Thyroid gland (tissue), 4 donors: Measurements from ENCODE around the gene TMEM272. TPM values are rescaled to one million over a fixed set of nuclear protein-coding genes. Genes with fewer than 3 reads are reported as not detected.

Experiments used
- DNase-seq, 2 donors: peaks; one replicate each; pipeline ENCODE4 v3.0.0-alpha.2; 2019
- H3K27ac ChIP-seq, 3 donors: fragments of 200-600 bp; sonication (generic); 1 replicate in 2 of 3; 2 replicates in 1 of 3; pipeline ENCODE4 v1.5.1; 2016 to 2019; ENCODE audit warnings: mild to moderate bottlenecking in 1 of 3, moderate library complexity in 1 of 3
- H3K27me3 ChIP-seq: fragments of 200-600 bp; sonication (generic); one replicate; pipeline ENCODE4 v1.5.1; 2019
- H3K36me3 ChIP-seq, 2 donors: fragments of 200-600 bp; sonication (generic); one replicate each; pipeline ENCODE4 v1.5.1; 2016 to 2019
- H3K4me1 ChIP-seq, 2 donors: fragments of 200-600 bp; sonication (generic); one replicate each; pipeline ENCODE4 v1.5.1; 2017 to 2019
- H3K4me3 ChIP-seq, 3 donors: fragments of 200-600 bp; sonication (generic); replicated peaks in 1 of 3; 1 replicate in 2 of 3; 2 replicates in 1 of 3; pipeline ENCODE4 v1.5.1; 2016; ENCODE audit warnings: mild to moderate bottlenecking in 1 of 3
- H3K9me3 ChIP-seq: fragments of 200-600 bp; sonication (generic); one replicate; pipeline ENCODE4 v1.5.1; 2017
- POLR2A ChIP-seq, 2 donors: fragments of 450-650 bp; IDR thresholded peaks; one replicate each; pipeline ENCODE4 v1.6.1; 2017; ENCODE audit warnings: antibody characterized with exemption in 2 of 2, mild to moderate bottlenecking in 2 of 2, moderate library complexity in 1 of 2
- WGBS, 2 donors: methylation state at CpG; one replicate each; pipeline ENCODE4 v1.1.5; 2017; 5-methylcytosine and 5-hydroxymethylcytosine counted together
- intact Hi-C: fragments of 100-400 bp; cut with DNase I; formaldehyde crosslinking; loops from one replicate; pipeline ENCODE4 v1.15.1; 2023
- total RNA-seq, 4 donors: library from RNA; depleted of rRNA; stranded (reverse); fragments of >200 nt; gene quantifications; one replicate each; pipeline ENCODE4 v1.2.3, GENCODE V29; 2016
- TF ChIP-seq, protein P1 (sequence below), 6 experiments: fragments of 200-600 bp in 3 of 6; fragments of 450-650 bp in 3 of 6; sonication (generic) in 3 of 6; IDR thresholded peaks; one replicate each; pipeline ENCODE4 v1.5.1; 2016 to 2019; ENCODE audit warnings: antibody characterized with exemption in 6 of 6, mild to moderate bottlenecking in 2 of 6, inconsistent platforms in 1 of 6, moderate library complexity in 1 of 6

TMEM272 gene
- total RNA-seq, 4 donors from 2014 or later, result not detected

GRCh38 chr13:51815848-51816247, 29.1 kb downstream of the TMEM272 start:
- peaks cover 7 to 12% of the 10 kb centered on the region in 2 donors for H3K4me1 ChIP-seq
- no peaks in the 10 kb centered on the region for H3K27me3 ChIP-seq
- WGBS, 2 donors, result 42 to 45% methylated on average over 11 of the region's 11 CpGs
- H3K36me3 ChIP-seq, result no peaks in the 10 kb centered on the region
- peak; percentile 51 to 60 for DNase-seq
- H3K9me3 ChIP-seq, result no peaks in the 10 kb centered on the region
- TF ChIP-seq POLR2A (IDR thresholded peaks at IDR 0.05), result no peak
- TF ChIP-seq, protein P1, sequence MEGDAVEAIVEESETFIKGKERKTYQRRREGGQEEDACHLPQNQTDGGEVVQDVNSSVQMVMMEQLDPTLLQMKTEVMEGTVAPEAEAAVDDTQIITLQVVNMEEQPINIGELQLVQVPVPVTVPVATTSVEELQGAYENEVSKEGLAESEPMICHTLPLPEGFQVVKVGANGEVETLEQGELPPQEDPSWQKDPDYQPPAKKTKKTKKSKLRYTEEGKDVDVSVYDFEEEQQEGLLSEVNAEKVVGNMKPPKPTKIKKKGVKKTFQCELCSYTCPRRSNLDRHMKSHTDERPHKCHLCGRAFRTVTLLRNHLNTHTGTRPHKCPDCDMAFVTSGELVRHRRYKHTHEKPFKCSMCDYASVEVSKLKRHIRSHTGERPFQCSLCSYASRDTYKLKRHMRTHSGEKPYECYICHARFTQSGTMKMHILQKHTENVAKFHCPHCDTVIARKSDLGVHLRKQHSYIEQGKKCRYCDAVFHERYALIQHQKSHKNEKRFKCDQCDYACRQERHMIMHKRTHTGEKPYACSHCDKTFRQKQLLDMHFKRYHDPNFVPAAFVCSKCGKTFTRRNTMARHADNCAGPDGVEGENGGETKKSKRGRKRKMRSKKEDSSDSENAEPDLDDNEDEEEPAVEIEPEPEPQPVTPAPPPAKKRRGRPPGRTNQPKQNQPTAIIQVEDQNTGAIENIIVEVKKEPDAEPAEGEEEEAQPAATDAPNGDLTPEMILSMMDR (IDR thresholded peaks at IDR 0.05), result no peak
- H3K27ac ChIP-seq, result no peak overlapping the region
- intact Hi-C loops, result loop anchor here (10.0 kb wide), 1 partner anchor 199 kb away; the partner anchor contains the start of genes ALG11 and ATP7B
- H3K4me3 ChIP-seq, result no peak overlapping the region

- peak; percentile 65 to 66 for DNase-seq
- 23 to 26% methylated on average over 13 of the region's 13 CpGs for WGBS, 2 donors
- no peaks in the 10 kb centered on the region for H3K36me3 ChIP-seq
- peak overlapping the region in 1 of 3 donors; percentile 5 for H3K4me3 ChIP-seq
- H3K27ac ChIP-seq, result no peak overlapping the region
- intact Hi-C loops, result loop anchor here (10.0 kb wide), 1 partner anchor 200 kb away; the partner anchor contains the start of genes ALG11 and ATP7B
- H3K9me3 ChIP-seq, result no peaks in the 10 kb centered on the region
- peaks cover 7 to 12% of the 10 kb centered on the region in 2 donors for H3K4me1 ChIP-seq
- no peaks in the 10 kb centered on the region for H3K27me3 ChIP-seq
- no peak for TF ChIP-seq POLR2A (IDR thresholded peaks at IDR 0.05)
- TF ChIP-seq, protein P1 (IDR thresholded peaks at IDR 0.05), result peak; percentile 58 to 81 (median 71)
These were observed 29.9 kb downstream of the TMEM272 start for GRCh38 chr13:51814825-51815650.

DNA sequence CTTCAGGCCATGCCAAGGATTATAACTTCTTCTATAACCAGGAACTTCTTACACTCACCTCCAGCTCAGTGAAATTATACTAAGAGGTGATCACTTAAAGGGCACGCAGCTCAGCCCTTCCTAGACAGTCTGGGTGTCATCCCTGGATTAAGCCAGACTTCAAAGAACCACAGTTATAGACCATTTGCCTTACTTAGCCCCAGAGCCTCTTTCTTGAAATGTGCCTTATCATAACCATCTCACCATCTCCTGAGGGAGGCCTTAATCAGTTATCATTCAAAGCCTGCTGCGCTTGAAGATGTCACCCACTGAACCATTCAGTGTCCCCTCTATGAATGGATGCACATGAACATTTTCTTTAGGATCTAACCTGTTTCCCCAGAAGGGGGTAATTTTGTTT, 30.9 kb downstream of the TMEM272 start:
- 95 to 100% methylated on average over 2 of the region's 2 CpGs for WGBS, 2 donors

DNA sequence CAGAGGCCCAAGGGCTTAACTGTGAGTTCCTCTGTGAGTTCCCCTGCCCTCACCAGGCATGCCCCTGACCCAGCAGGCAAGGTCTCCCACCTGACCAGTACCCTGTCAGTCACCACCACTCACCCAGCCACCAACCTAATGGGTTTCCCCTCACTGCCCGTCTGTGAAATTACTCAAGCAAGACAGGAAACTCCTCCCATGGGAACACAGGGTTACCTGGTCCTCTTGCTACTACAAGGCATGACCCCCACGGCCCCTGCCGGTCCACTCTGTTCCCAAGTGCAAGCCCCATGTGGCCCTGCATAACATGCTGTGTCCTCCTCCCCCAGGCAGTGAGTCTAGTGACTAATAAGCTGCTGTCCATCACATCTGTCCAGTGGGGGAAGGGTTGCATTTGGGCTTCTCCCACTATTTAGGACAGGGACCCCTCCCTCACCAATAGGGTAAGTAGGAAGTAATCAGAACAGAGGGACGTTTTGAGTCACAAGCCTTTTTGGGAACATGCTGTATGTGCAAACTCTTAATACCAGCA, 33.0 kb downstream of the TMEM272 start:
- no peaks in the 10 kb centered on the region for H3K9me3 ChIP-seq
- H3K27me3 ChIP-seq, result no peaks in the 10 kb centered on the region
- H3K4me3 ChIP-seq, result no peak overlapping the region
- H3K36me3 ChIP-seq, result no peaks in the 10 kb centered on the region
- 42 to 48% methylated on average over 4 of the region's 4 CpGs for WGBS, 2 donors
- no peak for TF ChIP-seq POLR2A (IDR thresholded peaks at IDR 0.05)
- TF ChIP-seq, protein P1 (IDR thresholded peaks at IDR 0.05), result no peak
- peaks cover 7 to 12% of the 10 kb centered on the region in 2 donors for H3K4me1 ChIP-seq
- intact Hi-C loops, result loop anchor here (10.0 kb wide), 1 partner anchor 203 kb away; the partner anchor contains the start of genes ALG11 and ATP7B
- no peak overlapping the region for H3K27ac ChIP-seq
- peak in 1 of 2 donors; percentile 27 for DNase-seq

More for the DNA sequence above, 30.9 kb downstream of the TMEM272 start:
- intact Hi-C loops, result loop anchor here (10.0 kb wide), 1 partner anchor 201 kb away; the partner anchor contains the start of genes ALG11 and ATP7B
- peaks cover 7 to 12% of the 10 kb centered on the region in 2 donors for H3K4me1 ChIP-seq
- DNase-seq, result no peak
- no peak overlapping the region for H3K4me3 ChIP-seq
- no peak overlapping the region for H3K27ac ChIP-seq
- no peaks in the 10 kb centered on the region for H3K9me3 ChIP-seq
- no peaks in the 10 kb centered on the region for H3K36me3 ChIP-seq
- TF ChIP-seq, protein P1 (IDR thresholded peaks at IDR 0.05), result no peak
- TF ChIP-seq POLR2A (IDR thresholded peaks at IDR 0.05), result no peak
- no peaks in the 10 kb centered on the region for H3K27me3 ChIP-seq
